CD4-positive, alpha-beta memory T cell (primary cell): ENCODE results near the gene ZFC3H1. TPM values are rescaled to one million over a fixed set of nuclear protein-coding genes. Genes with fewer than 3 reads are reported as not detected.
A peak's percentile ranks its signal among the peaks of the same experiment; 100 is the strongest.

Experiments
- CTCF ChIA-PET: fragments of 350-600 bp; sonication (Branson Sonifier 250); formaldehyde crosslinking; loops from one replicate; lab custom pipeline; 2021; ENCODE audit warnings: inconsistent platforms; ENCODE audit not compliant: partially characterized antibody; lab: Charles Lee
- POLR2A ChIA-PET: fragments of 350-600 bp; sonication (Branson Sonifier 250); formaldehyde crosslinking; loops from one replicate; lab custom pipeline; 2021; ENCODE audit not compliant: partially characterized antibody; lab: Charles Lee
- DNase-seq, 5 donors: peaks; one replicate each; pipeline versions ENCODE4 v3.0.0 to v3.0.0-alpha.2; 2020 to 2022; ENCODE audit warnings: mixed read lengths in 1 of 5
- H3K27ac ChIP-seq: one replicate; pipeline ENCODE4 v1.7.0; 2013; ENCODE audit warnings: low read depth, low read length
- H3K27me3 ChIP-seq: 2 replicates; pipeline ENCODE4 v1.7.0; 2013; ENCODE audit warnings: mild to moderate bottlenecking, low read length, moderate library complexity; ENCODE audit not compliant: insufficient read depth
- H3K36me3 ChIP-seq: 2 replicates; pipeline ENCODE4 v1.7.0; 2013; ENCODE audit warnings: mild to moderate bottlenecking, low read length, moderate library complexity; ENCODE audit not compliant: insufficient read depth
- H3K4me1 ChIP-seq: 2 replicates; pipeline ENCODE4 v1.7.0; 2013; ENCODE audit warnings: mild to moderate bottlenecking, low read length, moderate library complexity; ENCODE audit not compliant: insufficient read depth
- H3K4me3 ChIP-seq, 2 donors: one replicate each; pipeline ENCODE4 v1.7.0; 2013; ENCODE audit warnings: low read length in 2 of 2, mild to moderate bottlenecking in 1 of 2
- H3K9me3 ChIP-seq, 2 donors: one replicate each; pipeline ENCODE4 v1.7.0; 2013; ENCODE audit warnings: low read length in 2 of 2, control low read depth in 1 of 2; ENCODE audit not compliant: control insufficient read depth in 1 of 2
- H3K27ac Mint-ChIP-seq, 7 donors: one replicate each; pipeline ENCODE4 v1.8.0; 2020 to 2021; ENCODE audit warnings: mixed read lengths in 7 of 7, mild to moderate bottlenecking in 6 of 7, inconsistent platforms in 3 of 7, moderate library complexity in 3 of 7
- H3K27me3 Mint-ChIP-seq, 2 donors: one replicate each; pipeline ENCODE4 v1.8.0; 2020 to 2021; ENCODE audit warnings: mixed read lengths in 2 of 2
- H3K36me3 Mint-ChIP-seq, 2 donors: one replicate each; pipeline ENCODE4 v1.8.0; 2020 to 2021; ENCODE audit warnings: mixed read lengths in 2 of 2, inconsistent platforms in 1 of 2, mild to moderate bottlenecking in 1 of 2
- H3K4me1 Mint-ChIP-seq, 4 donors: one replicate each; pipeline ENCODE4 v1.8.0; 2020 to 2021; ENCODE audit warnings: mixed read lengths in 4 of 4, mild to moderate bottlenecking in 1 of 4
- H3K4me3 Mint-ChIP-seq, 8 donors: one replicate each; pipeline ENCODE4 v1.8.0; 2020 to 2021; ENCODE audit warnings: mixed read lengths in 8 of 8, mild to moderate bottlenecking in 7 of 8, moderate library complexity in 6 of 8, inconsistent platforms in 3 of 8
- H3K9me3 Mint-ChIP-seq, 8 donors: one replicate each; pipeline ENCODE4 v1.8.0; 2020 to 2021; ENCODE audit warnings: mixed read lengths in 8 of 8, mild to moderate bottlenecking in 5 of 8, inconsistent platforms in 3 of 8, moderate library complexity in 1 of 8
- intact Hi-C: fragments of 100-400 bp; cut with micrococcal nuclease; formaldehyde crosslinking; loops from one replicate; pipeline ENCODE4 v1.15.1; 2023
- polyA plus RNA-seq, 2 donors: library from polyadenylated mRNA; unstranded; fragments of 300-500 nt; fragmentation: Illumina TruSeq; gene quantifications; one replicate each; pipeline ENCODE4 v1.2.3, GENCODE V29; 2021
- total RNA-seq, 2 experiments: library from RNA; stranded (reverse); gene quantifications; one replicate each; pipeline ENCODE4 v1.2.3, GENCODE V29; 2021

The ZFC3H1 gene
- total and polyA plus RNA-seq, 4 experiments from 2014 or later = 15.0 to 121 (median 73.9) TPM

GRCh38 chr12:71641390-71641789 lies 22.3 kb downstream of the ZFC3H1 start:
- no peak overlapping the region for H3K4me3 ChIP-seq
- H3K4me3 Mint-ChIP-seq = no peak overlapping the region
- no peak for DNase-seq
- H3K27me3 Mint-ChIP-seq = no peaks in the 10 kb centered on the region
- H3K27ac Mint-ChIP-seq = peak overlapping the region in 5 of 7 donors; percentile 30 to 72 (median 45)
- peaks cover 15 to 38% (median 18%) of the 10 kb centered on the region in 4 donors for H3K4me1 Mint-ChIP-seq
- peaks cover 44% of the 10 kb centered on the region for H3K36me3 ChIP-seq
- CTCF ChIA-PET = no interaction called here
- intact Hi-C loops = no loop called here
- no peaks in the 10 kb centered on the region for H3K9me3 Mint-ChIP-seq
- POLR2A ChIA-PET = no interaction called here
- H3K4me1 ChIP-seq = no peaks in the 10 kb centered on the region
- H3K27me3 ChIP-seq = no peaks in the 10 kb centered on the region
- no peaks in the 10 kb centered on the region for H3K9me3 ChIP-seq
- no peak overlapping the region for H3K27ac ChIP-seq
- H3K36me3 Mint-ChIP-seq = peaks cover 35 to 71% of the 10 kb centered on the region in 2 donors

- POLR2A ChIA-PET = no interaction called here
- H3K36me3 ChIP-seq = peaks cover 50% of the 10 kb centered on the region
- no peaks in the 10 kb centered on the region for H3K9me3 ChIP-seq
- no peaks in the 10 kb centered on the region for H3K27me3 ChIP-seq
- H3K4me1 ChIP-seq = no peaks in the 10 kb centered on the region
- H3K27ac Mint-ChIP-seq = no peak overlapping the region
- peaks cover 16 to 38% (median 18%) of the 10 kb centered on the region in 4 donors for H3K4me1 Mint-ChIP-seq
- intact Hi-C loops = no loop called here
- no peaks in the 10 kb centered on the region for H3K27me3 Mint-ChIP-seq
- no peaks in the 10 kb centered on the region for H3K9me3 Mint-ChIP-seq
- DNase-seq = no peak
- peak overlapping the region; percentile 6 for H3K27ac ChIP-seq
- H3K4me3 ChIP-seq = no peak overlapping the region
- CTCF ChIA-PET = interaction anchor here (0.8 to 1.2 kb wide), 2 partner anchors 11 to 106 kb away, joined by 3 read pairs; no protein-coding TSS in a partner anchor
- H3K36me3 Mint-ChIP-seq = peaks cover 36 to 71% of the 10 kb centered on the region in 2 donors
- H3K4me3 Mint-ChIP-seq = no peak overlapping the region
Measured at GRCh38 chr12:71640316-71640715, 23.3 kb downstream of the ZFC3H1 start.

GRCh38 chr12:71639341-71639760 lies 24.3 kb downstream of the ZFC3H1 start:
- POLR2A ChIA-PET = no interaction called here
- Mint-ChIP-seq H3K36me3 (peaks cover 37 to 74% of the 10 kb centered on the region in 2 donors), H3K4me1 (peaks cover 14 to 34% (median 15%) of the 10 kb centered on the region in 4 donors), H3K9me3 (no peaks in the 10 kb centered on the region), H3K27ac (peak overlapping the region; percentile 20 to 78 (median 38)), H3K27me3 (no peaks in the 10 kb centered on the region), H3K4me3 (no peak overlapping the region)
- no peak for DNase-seq
- Histone ChIP-seq H3K36me3 (peaks cover 52% of the 10 kb centered on the region), H3K4me3 (no peak overlapping the region), H3K9me3 (no peaks in the 10 kb centered on the region), H3K27ac (no peak overlapping the region), H3K4me1 (no peaks in the 10 kb centered on the region), H3K27me3 (no peaks in the 10 kb centered on the region)
- intact Hi-C loops = no loop called here
- CTCF ChIA-PET = interaction anchor here (0.7 to 1.2 kb wide), 2 partner anchors 107 to 207 kb away, joined by 3 to 4 read pairs; no protein-coding TSS in a partner anchor

GRCh38 chr12:71638499-71638898 lies 25.1 kb downstream of the ZFC3H1 start:
- H3K4me1 Mint-ChIP-seq = peaks cover 12 to 30% (median 13%) of the 10 kb centered on the region in 4 donors
- Histone ChIP-seq H3K27me3 (no peaks in the 10 kb centered on the region), H3K4me1 (no peaks in the 10 kb centered on the region), H3K27ac (no peak overlapping the region), H3K36me3 (peaks cover 54% of the 10 kb centered on the region), H3K9me3 (no peaks in the 10 kb centered on the region), H3K4me3 (no peak overlapping the region)
- peak overlapping the region in 6 of 7 donors; percentile 6 to 59 (median 50) for H3K27ac Mint-ChIP-seq
- ChIA-PET CTCF (interaction anchor here (0.8 to 3.5 kb wide), 7 partner anchors 7 to 1760 kb away, joined by 3 to 42 read pairs (median 6); partner anchors contain the start of genes THAP2 and ZFC3H1), POLR2A (no interaction called here)
- H3K9me3 Mint-ChIP-seq = no peaks in the 10 kb centered on the region
- H3K27me3 Mint-ChIP-seq = no peaks in the 10 kb centered on the region
- H3K36me3 Mint-ChIP-seq = peaks cover 33 to 72% of the 10 kb centered on the region in 2 donors
- no peak for DNase-seq
- H3K4me3 Mint-ChIP-seq = no peak overlapping the region
- intact Hi-C loops = no loop called here

GRCh38 chr12:71636704-71637115 lies 26.9 kb downstream of the ZFC3H1 start:
- no peak overlapping the region for H3K4me3 ChIP-seq
- Mint-ChIP-seq H3K27ac (peak overlapping the region; percentile 25 to 94 (median 83)), H3K27me3 (no peaks in the 10 kb centered on the region), H3K4me3 (no peak overlapping the region), H3K4me1 (peaks cover 6 to 17% (median 9%) of the 10 kb centered on the region in 4 donors), H3K9me3 (no peaks in the 10 kb centered on the region), H3K36me3 (peaks cover 37 to 76% of the 10 kb centered on the region in 2 donors)
- H3K27ac ChIP-seq = no peak overlapping the region
- no peaks in the 10 kb centered on the region for H3K9me3 ChIP-seq
- H3K27me3 ChIP-seq = no peaks in the 10 kb centered on the region
- intact Hi-C loops = loop anchor here (1.0 to 2.0 kb wide), 3 partner anchors 26 to 221 kb away; partner anchors contain the start of gene ZFC3H1
- ChIA-PET POLR2A (interaction anchor here (0.9 to 1.1 kb wide), 4 partner anchors 26 to 118 kb away, joined by 3 to 6 read pairs (median 5); partner anchors contain the start of genes RAB21, TMEM19 and ZFC3H1), CTCF (interaction anchor here (1.0 to 3.5 kb wide), 26 partner anchors 9 to 1757 kb away, joined by 3 to 42 read pairs (median 6); partner anchors contain the start of genes RAB21, TBC1D15, THAP2 and TMEM19)
- H3K36me3 ChIP-seq = peaks cover 62% of the 10 kb centered on the region
- no peaks in the 10 kb centered on the region for H3K4me1 ChIP-seq
- DNase-seq = peak in 4 of 5 donors; percentile 52 to 59 (median 53)

- CTCF ChIA-PET = interaction anchor here (0.6 to 2.2 kb wide), 3 partner anchors 9 to 119 kb away, joined by 3 to 17 read pairs (median 4); no protein-coding TSS in a partner anchor
- Mint-ChIP-seq H3K27me3 (no peaks in the 10 kb centered on the region), H3K9me3 (no peaks in the 10 kb centered on the region), H3K27ac (no peak overlapping the region), H3K4me1 (peaks cover 8 to 11% (median 10%) of the 10 kb centered on the region in 4 donors), H3K36me3 (peaks cover 39 to 81% of the 10 kb centered on the region in 2 donors), H3K4me3 (no peak overlapping the region)
- peaks cover 12% of the 10 kb centered on the region for H3K4me1 ChIP-seq
- H3K36me3 ChIP-seq = peaks cover 87% of the 10 kb centered on the region
- POLR2A ChIA-PET = interaction anchor here (2.1 kb wide), 1 partner anchor 36 kb away, joined by 10 read pairs; the partner anchor contains the start of genes THAP2 and ZFC3H1
- no peaks in the 10 kb centered on the region for H3K27me3 ChIP-seq
- intact Hi-C loops = no loop called here
- H3K4me3 ChIP-seq = no peak overlapping the region
- H3K27ac ChIP-seq = no peak overlapping the region
- no peaks in the 10 kb centered on the region for H3K9me3 ChIP-seq
- DNase-seq = no peak
Measured at GRCh38 chr12:71627438-71628002, 36.1 kb downstream of the ZFC3H1 start.

GRCh38 chr12:71626768-71627167 lies 36.9 kb downstream of the ZFC3H1 start:
- no peak overlapping the region for H3K4me3 ChIP-seq
- CTCF ChIA-PET = interaction anchor here (1.4 to 2.2 kb wide), 2 partner anchors 10 kb away, joined by 7 to 17 read pairs; no protein-coding TSS in a partner anchor
- POLR2A ChIA-PET = interaction anchor here (1.4 to 2.1 kb wide), 2 partner anchors 37 to 58 kb away, joined by 4 to 10 read pairs; partner anchors contain the start of genes THAP2 and ZFC3H1
- H3K4me3 Mint-ChIP-seq = no peak overlapping the region
- H3K36me3 ChIP-seq = peaks cover 87% of the 10 kb centered on the region
- H3K4me1 ChIP-seq = peaks cover 12% of the 10 kb centered on the region
- no peaks in the 10 kb centered on the region for H3K27me3 ChIP-seq
- intact Hi-C loops = no loop called here
- no peak overlapping the region for H3K27ac ChIP-seq
- no peaks in the 10 kb centered on the region for H3K9me3 ChIP-seq
- H3K27ac Mint-ChIP-seq = peak overlapping the region in 1 of 7 donors; percentile 6
- H3K27me3 Mint-ChIP-seq = no peaks in the 10 kb centered on the region
- H3K9me3 Mint-ChIP-seq = no peaks in the 10 kb centered on the region
- peaks cover 8 to 12% (median 10%) of the 10 kb centered on the region in 4 donors for H3K4me1 Mint-ChIP-seq
- H3K36me3 Mint-ChIP-seq = peaks cover 38 to 82% of the 10 kb centered on the region in 2 donors
- DNase-seq = no peak
